Stimulated activated CD8-positive, alpha-beta memory T cell treated with anti-CD3 and anti-CD28 coated beads, Interleukin-4, amount 100 ng/mL, for 1 hour (primary cell): ENCODE data around the gene CBFA2T3.

ENCODE experiments used
- DNase-seq, 2 donors: peaks; one replicate each; pipeline ENCODE4 v3.0.0-alpha.2; 2020; ENCODE audit warnings: low read depth in 2 of 2, low spot score in 1 of 2

CBFA2T3 gene

GRCh38 chr16:88999457-89000206 is 22.6 kb upstream of the CBFA2T3 start:
- DNase-seq = no peak

GRCh38 chr16:88995746-88996535 is 18.9 kb upstream of the CBFA2T3 start:
- no peak for DNase-seq

GRCh38 chr16:88995194-88995593 is 18.2 kb upstream of the CBFA2T3 start:
- no peak for DNase-seq

GRCh38 chr16:88994695-88995094 is 17.7 kb upstream of the CBFA2T3 start:
- no peak for DNase-seq

GRCh38 chr16:88993946-88994600 is 17.1 kb upstream of the CBFA2T3 start:
- no peak for DNase-seq

GRCh38 chr16:88993166-88993761 is 16.3 kb upstream of the CBFA2T3 start:
- DNase-seq = no peak

- no peak for DNase-seq
These were observed 15.6 kb upstream of the CBFA2T3 start for GRCh38 chr16:88992351-88993165.

DNA sequence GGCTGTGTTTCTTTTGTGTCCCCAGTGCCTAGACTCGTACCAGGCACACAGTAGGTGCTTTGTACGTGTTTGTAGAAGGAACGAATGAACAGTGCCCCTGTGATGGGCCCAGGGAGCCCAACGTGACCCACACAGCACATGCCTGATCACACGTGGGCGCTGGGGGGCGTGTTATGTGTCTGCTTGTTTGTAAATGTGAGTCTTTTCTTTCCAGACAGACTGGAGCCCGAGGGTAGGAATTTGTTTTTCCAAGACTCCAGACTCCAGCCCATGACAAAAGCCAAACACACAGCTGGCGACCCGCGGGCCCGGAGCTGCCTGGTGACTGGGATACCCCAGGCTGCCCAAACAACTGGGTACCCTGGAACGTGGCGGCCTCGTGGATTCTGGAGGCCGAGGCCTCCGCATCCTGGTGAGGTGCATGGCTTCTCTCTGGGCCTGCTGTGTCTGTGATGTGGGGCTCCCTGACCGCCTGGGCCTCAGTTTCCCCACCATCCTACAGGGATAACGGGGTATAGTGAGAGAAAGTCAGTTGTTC is 14.9 kb upstream of the CBFA2T3 start:
- no peak for DNase-seq

GRCh38 chr16:88989852-88990547 is 13.0 kb upstream of the CBFA2T3 start:
- no peak for DNase-seq

DNA sequence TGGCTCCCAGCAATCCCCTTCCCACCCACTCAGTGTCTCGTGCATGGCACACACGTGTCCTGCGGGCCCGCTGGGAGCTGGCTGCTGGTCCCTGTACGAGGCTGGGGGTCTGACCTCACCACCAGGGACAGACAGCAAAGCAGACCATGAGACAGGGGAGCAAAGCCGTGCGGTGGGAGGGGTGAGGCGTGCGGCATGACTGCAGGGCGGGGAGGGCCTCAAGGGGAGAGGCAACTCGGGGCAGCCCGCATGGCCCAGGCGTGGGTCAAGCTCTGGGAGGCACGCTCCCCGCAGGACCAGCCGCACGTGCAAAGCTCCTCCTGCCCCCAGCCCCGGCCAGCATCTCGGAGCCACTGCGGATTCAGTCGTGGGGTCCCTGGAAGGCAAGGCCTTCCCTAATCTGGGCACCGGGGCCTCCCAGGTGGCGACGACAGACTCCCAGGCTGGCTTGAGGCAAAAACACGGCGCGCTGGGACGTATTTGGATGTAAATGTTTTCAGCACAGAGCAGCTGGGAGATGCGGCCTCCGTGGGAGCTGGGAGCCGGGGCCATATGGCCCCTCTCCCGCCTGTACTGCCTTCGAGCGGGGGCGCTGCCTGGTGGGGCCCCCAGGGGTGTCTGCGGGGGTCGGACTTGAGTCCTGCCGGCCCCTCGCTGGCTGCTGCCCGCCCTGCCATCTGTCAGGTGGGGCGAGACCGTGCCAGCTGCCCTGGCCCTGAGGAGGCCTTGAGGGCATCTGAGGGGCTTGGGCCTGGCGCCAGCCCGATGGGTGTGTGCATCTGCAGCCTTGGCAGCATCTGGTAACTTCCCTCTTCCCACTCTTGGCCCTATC is 12.2 kb upstream of the CBFA2T3 start:
- DNase-seq = no peak

DNA sequence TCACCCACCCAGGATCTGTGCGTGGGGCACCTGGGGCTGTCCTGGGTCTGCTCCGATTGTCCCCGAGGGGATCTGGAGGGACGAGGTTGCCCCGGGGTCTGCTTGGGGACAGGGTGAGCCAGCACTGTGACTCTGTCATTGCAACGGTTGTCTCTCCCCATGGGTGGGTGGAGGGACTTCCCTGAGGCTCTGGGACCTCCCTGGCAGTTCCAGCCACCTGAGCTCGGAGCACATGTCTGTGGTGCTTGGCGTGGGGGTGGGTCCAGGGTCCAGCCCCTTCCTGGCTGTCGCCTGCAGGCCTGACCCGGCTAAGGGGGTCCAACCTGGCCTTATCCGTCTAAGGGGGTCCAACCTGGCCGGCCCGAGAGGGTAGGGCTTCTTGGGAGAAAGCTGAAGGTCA is 8.5 kb upstream of the CBFA2T3 start:
- DNase-seq = no peak

DNA sequence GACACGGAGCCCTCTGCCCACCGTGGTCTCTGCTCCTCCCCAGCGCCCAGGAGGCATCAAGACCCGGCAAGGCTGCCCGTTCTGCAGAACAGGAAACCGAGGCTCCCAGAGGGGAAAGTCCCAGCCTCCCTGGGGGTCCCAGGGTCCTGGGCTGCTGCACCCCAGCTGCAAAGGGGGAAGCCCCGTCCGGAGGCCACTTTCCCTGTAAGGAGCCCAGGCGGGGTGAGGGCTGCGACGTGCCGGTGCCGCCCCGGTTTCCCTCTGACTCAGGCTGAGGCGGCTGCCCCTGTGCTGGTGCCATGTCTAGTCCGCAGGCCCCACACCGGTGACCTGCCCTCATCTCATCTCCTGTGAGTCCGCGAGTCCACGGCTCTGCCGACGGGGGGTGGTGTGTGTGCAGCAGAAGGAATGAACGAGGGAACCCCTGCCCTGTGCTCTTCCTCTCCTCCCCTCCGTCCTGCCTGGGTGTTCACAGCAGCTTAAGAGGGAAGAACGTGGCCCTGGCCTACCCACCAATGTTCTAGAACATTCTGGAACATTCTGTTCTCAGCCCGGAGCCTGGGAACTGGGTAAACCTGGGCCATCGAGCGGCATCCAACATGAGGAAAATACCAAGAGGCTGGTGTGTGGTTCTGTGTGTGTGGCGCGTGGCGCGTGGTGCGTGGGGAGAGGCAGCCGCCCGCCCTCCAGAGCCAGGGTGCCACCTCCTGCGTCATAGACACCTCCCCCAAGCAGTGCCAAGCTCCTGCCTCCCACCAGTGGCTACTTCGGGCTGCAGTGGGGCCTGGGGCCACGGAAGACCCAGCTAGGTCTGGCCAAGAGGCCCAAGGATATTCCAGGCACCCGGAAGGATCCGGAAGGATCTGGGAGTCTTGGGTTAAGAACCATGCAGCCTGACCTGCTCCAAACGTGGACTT is 7.0 kb upstream of the CBFA2T3 start:
- DNase-seq = no peak

DNA sequence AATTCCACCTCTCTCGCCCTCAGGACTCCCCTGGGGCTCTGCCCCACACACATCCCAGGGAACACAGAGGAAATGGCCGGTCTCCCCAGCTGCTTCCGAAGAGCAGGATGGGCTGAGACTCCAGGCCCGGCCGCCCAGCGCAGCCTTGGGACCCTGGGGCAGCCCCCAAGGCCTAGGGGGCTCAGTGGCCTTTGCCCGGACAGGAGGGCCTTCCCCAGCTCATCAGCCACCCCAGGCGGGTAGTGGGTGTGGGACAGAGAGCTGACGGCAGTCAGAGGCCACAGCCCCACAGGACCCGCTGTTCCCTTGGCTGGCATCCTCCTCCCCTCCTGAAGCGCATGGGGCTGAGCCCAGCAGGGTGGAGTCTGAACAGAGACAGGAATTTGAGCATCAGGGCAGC is 6.2 kb upstream of the CBFA2T3 start:
- no peak for DNase-seq

- no peak for DNase-seq
These were observed 5.5 kb upstream of the CBFA2T3 start for GRCh38 chr16:88982286-88983084.

DNA sequence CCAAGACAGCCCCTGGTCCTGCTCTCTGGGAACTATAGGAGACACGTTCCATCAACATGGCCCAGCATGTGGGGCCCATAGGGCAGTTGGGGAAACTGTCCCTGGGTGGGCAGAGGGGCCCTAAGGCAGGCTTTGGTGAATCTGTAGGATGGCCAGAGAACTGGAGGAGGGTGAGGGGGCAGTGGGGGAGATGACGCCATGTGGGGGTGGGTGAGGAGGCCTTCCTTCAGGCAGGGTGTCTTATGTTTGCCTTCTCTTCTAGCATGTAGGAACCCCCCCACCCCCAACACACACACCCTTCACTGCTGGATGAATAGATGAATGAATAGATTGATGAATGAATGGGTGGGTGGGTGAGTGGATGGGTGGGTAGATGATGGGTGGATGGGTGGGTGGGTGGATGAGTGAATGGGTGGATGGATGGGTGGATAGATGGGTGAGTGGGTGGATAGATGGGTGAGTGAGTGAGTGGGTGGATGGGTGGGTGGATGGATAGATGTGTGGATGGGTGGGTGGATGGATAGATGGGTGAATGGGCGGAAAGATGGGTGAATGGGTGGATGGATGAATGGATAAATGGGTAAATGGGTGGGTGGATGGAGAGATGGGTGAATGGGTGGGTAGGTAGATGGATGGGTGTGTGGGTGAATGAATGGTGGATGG is 2.5 kb upstream of the CBFA2T3 start:
- DNase-seq = no peak

DNA sequence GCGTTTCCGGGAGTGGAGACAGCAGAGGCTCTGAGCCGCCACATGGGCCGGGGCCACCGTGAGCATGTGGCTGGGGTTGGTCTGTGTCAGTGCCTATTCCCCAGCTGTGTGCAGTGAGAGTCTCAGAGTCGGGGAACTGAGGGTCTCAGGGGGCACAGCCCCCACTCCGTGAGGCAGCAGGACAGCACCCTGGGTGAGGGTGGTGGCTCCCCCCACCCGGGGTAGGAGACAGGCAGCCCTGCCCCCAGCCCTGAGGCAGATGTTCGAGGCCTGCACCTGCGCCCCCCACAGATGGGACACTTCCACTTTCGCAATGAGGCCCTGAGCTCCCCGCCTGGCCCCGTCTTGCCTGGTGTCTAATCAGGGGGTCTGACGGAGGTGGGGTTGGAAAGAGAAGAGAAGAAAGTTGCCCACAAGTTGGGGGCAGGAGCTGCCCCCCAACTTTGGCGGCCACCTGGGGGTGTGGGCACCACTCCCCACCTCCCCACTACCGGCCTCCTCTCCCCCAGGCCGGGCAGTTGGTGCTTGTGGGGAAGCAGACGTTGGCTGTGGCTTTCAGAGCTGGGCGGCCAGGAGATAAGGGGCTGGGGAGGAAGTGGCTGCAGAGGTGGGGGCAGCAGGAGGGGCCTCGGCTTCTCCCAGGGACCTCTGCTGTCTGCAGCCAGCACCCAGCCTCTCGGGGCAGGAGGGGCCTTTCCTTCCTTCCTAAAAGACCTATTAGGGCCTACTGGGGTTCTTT is 1.8 kb upstream of the CBFA2T3 start:
- DNase-seq = no peak
